HG02642 (cell line): ENCODE data around the gene ZNF862.
"Not testable (repeated sequence)": the region's sequence is repeated elsewhere in the genome, so short reads cannot be mapped to it uniquely, and the experiment has no call there.

Experiments
- ATAC-seq: cut with Tn5 transposase; IDR thresholded peaks from one replicate; pipeline ENCODE4 v1.9.1; 2021; ENCODE audit warnings: mild to moderate bottlenecking; ENCODE audit not compliant: unreplicated experiment, poor library complexity

Gene ZNF862

DNA sequence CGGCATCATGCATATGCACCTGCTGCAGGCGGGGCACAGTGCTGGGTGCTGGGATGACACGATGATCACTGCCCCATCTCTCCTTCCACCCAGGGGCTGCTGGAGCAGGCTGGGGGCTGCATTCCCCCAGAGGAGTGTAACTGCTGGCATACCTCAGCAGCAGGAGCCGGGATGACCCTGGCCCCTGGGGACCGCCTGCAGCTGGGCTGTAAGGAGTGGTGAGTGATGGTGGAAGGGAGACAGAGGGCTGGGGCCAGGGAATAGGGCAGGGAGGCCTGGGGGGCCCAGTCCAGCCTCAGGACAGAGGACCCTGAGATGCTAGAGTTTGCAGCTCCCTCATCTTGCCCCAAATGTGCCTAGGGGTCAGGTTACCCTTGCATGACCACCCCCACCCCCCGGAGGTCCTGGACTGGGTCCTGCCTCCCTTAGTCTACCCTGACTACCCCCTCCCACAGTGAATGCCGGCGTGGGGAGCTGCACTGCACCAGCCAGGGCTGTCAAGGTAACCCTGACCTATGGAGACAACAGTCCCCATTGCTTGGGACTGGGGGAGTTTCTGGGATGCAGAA, 14.5 kb upstream of the ZNF862 start:
- no peak for ATAC-seq

DNA sequence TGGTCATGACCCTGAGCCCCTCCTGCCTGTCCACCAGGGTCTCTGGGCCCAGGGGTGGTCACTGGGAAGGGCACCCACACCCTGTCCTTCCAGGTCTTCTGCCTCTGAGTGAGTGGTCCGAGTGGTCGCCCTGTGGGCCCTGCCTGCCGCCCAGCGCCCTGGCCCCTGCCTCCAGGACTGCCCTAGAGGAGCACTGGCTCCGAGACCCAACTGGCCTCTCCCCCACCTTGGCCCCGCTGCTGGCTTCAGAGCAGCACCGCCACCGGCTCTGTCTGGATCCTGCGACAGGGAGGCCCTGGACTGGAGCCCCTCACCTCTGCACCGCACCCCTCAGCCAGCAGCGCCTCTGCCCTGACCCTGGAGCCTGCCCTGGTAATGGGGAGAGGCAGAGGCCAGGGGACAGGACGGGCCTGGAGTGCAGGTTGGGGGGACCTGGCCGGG, 13.9 kb upstream of the ZNF862 start:
- ATAC-seq = no peak

DNA sequence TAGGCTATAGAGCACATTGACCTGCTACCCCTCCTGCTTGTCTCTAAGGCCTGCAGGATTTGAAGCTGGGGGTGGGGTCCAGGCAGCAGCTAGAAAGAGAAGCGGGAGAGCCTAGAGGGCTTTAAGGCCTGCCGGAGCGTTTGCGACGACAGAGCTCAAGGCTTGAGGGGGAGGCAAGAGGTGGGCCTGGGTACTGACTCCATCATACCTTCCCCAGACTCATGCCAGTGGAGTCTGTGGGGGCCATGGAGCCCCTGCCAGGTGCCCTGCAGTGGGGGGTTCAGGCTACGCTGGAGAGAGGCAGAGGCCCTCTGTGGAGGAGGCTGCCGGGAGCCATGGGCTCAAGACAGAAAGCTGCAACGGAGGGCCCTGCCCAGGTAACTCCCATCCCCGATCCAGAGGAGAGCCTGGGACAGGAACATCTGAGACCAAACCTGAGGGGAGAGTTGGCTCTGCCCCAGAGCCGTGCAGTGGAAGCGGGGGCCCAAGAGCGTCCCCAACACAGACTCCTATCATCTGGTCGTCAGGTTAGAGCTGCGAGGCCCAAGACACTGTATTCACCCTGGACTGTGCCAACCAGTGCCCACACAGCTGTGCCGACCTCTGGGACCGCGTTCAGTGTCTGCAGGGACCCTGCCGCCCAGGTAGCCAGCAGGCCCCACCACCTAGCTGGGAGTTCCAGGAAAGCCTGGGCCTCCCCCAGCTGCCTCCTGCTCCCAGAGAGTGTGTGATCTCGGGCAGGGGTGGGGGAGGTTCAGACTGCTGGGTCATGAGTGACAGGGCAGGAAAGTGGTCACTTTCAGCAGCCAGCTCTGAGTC, 13.2 kb upstream of the ZNF862 start:
- no peak for ATAC-seq

DNA sequence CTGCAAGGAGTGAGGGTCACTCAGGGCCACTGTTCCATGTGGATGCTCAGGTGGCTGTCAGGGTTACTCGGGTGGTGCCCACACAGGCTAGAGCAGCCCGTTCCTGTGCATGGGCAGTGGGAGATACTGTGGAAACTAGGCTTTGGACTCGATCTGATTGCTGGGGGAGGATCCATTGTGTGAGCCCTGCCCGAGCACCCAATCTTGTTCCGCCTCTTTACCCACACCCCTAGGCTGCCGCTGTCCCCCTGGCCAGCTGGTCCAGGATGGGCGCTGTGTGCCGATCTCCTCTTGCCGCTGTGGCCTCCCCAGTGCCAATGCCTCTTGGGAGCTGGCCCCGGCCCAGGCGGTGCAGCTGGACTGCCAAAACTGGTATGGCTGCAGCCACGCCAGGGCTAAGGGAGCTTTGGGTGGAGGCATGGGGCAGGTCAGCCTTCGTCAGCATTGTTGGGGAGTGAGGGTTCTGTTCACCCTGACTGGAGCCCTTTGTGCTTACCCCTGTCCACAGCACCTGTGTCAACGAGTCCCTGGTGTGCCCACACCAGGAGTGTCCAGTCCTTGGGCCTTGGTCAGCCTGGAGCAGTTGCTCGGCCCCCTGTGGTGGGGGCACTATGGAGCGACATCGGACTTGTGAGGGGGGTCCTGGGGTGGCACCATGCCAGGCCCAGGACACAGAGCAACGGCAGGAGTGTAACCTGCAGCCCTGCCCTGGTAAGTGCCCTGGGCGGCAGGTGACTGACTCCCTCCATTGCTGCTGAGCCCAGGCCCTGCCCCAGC, 12.4 kb upstream of the ZNF862 start:
- ATAC-seq = no peak

DNA sequence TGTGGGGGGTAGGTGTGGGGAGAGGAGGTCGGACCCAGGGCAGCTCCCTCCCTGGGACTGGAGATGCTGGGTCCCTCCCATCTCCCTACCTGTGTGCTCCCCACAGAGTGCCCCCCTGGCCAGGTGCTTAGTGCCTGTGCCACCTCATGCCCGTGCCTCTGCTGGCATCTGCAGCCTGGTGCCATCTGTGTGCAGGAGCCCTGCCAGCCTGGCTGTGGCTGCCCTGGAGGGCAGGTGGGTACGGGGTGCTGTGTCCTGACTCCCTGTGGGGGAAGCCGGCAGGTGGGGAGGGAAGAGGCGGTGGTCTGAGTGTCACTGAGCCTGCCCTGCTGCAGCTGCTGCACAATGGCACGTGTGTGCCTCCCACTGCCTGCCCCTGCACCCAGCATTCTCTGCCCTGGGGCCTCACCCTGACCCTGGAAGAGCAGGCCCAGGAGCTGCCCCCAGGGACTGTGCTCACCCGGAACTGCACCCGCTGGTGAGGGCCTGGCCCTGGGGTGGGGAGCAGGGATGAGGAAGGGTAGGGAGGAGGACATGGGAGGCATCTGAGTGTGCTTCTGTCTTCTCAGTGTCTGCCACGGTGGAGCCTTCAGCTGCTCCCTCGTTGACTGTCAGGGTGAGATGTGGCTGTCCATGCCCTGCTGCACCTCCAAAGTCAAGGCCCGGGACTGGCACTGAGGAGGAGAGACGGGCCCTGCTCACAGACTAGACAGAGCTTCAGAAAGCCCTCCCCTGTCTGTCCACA, 11.7 kb upstream of the ZNF862 start:
- no peak for ATAC-seq

DNA sequence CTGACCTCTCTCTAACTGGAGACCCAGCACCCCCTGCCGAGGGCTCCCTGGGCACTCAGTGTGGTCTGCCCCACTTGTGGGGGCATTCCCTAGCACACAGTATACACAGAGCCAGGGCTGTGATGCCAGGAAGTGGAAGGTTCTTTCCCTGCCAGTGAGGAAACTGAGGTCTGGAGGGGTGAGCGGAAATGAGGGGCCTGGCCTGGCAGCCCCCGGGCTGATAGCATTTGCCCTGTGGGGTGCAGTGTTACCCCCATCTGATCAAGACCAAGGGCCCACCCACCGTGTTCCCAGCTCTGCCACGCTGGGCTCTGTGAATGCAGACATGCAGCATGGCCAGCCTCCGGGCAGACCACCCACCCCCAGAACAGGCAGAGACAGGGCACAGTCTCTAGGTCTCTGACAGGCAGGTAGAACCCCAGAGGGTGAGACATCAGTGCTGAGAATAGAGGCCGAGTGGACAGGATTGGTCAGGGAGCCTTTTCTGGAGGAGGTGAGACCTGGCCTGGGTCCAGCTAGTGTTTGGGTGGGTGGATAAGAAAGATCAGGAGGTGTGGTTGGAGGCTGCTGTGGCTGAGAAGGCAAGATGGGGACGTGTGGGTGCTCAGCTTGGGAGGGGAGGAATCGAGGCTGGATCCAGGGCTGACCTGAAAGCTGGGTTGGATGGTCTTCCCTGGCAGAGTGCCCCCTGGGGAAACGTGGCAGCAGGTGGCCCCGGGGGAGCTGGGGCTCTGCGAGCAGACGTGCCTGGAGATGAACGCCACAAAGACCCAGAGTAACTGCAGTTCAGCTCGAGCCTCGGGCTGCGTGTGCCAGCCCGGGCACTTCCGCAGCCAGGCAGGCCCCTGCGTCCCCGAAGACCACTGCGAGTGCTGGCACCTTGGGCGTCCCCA, 10.8 kb upstream of the ZNF862 start:
- ATAC-seq = no peak

DNA sequence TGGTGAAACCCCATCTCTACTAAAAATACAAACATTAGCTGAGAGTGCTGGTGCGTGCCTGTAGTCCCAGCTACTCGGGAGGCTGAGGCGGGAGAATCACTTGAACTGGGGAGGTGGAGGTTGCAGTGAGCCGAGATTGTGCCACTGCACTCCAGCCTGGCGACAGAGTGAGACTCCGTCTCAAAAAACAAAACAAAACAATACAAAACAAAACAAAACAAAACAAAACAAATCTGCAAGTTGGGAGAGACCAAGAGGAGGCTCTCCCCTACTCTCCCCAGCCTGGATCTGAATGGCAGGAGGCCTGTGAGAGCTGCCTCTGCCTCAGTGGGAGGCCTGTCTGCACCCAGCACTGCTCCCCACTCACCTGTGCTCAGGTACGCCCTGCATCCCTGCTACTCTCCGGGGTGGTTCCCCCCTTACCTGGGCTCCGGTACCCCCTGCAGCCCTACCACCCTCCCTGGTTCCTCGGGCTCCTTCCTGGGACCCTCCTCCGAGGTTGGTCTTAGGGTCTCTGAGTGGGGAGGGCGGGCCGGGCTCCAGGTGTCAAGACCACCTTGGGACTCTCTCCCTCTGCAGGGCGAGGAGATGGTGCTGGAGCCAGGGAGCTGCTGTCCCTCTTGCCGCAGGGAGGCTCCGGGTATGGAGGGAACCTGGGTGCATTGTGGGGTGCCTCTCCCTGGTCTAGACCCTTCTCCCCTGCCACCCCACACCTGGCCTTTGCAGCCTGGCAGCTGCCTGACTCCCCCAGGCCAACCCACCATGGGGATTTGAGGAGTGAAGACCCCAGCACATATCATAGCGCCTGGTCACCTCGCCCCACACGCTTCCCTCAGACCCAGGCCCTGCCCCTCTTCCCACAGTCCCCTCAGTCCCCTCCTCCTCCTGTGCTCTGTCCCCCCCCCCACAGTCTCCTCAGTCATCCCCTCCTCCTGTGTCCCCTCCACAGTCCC, 9.5 kb upstream of the ZNF862 start:
- ATAC-seq = no peak

DNA sequence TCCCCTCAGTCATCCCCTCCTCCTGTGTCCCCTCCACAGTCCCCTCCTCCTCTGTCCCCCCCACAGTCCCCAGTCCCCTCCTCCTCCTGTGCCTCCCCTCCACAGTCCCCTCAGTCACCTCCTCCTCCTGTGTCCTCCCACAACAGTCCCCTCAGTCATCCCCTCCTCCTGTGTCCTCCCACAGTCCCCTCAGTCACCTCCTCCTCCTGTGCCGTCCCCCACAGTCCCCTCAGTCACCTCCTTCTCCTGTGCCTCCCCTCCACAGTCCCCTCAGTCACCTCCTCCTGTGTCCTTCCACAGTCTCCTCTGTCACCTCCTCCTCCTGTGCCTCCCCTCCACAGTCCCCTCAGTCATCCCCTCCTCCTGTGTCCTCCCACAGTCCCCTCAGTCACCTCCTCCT, 7.6 kb upstream of the ZNF862 start:
- ATAC-seq = not testable (repeated sequence)

DNA sequence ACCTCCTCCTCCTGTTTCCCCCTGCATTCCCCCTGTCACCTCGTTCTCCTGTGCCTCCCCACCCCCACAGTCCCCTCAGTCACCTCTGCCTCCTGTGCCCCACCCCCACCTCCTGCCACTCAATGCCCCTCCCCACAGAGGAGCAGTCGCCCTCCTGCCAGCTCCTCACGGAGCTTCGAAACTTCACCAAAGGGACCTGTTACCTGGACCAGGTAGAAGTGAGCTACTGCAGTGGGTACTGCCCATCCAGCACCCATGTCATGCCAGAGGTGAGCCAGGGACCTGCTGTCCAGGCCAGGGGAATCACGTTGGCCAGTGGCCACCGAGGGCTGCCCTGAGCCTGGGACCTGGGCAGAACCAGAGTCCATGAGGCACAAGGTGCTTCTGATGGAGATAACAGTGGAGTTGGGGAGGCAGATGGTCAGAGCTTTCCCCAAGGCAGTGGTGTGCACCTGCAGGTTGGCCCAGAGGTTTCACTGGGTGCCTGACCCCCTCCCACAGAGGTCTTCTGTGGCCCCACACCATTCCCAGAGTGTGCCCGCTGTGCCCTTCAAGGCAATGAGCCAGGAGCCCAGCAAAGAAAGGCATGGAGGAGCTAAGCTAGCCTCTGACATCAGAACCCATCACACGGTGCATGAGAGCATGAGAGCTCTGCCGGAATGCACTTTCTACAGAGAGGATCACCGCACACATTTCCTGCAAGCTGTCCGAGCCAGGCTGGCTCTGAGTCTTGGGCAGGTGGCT, 7.0 kb upstream of the ZNF862 start:
- no peak for ATAC-seq

DNA sequence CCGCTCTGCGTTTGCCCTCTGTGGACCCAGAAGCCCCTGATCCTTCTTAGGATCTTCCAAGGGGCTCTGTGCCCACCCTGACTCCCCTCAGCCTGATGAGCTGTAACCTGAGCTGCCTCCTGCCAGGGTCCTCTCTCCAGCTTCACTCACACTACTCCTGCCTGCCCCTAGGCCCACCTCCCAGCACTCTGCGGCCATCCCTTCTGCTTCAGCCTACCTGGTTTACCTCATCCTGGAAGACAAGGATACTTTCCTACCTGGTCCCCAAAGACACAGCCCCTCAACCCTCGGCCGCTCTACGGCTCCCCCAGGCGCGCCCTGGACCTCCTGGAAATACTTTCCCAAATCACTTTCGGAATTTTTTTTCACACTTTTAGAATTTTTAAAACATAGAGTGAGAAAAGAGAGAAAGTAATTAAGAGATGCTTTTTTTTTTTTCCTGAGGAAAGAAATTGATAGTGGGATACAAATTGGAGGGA, 6.4 kb upstream of the ZNF862 start:
- no peak for ATAC-seq

DNA sequence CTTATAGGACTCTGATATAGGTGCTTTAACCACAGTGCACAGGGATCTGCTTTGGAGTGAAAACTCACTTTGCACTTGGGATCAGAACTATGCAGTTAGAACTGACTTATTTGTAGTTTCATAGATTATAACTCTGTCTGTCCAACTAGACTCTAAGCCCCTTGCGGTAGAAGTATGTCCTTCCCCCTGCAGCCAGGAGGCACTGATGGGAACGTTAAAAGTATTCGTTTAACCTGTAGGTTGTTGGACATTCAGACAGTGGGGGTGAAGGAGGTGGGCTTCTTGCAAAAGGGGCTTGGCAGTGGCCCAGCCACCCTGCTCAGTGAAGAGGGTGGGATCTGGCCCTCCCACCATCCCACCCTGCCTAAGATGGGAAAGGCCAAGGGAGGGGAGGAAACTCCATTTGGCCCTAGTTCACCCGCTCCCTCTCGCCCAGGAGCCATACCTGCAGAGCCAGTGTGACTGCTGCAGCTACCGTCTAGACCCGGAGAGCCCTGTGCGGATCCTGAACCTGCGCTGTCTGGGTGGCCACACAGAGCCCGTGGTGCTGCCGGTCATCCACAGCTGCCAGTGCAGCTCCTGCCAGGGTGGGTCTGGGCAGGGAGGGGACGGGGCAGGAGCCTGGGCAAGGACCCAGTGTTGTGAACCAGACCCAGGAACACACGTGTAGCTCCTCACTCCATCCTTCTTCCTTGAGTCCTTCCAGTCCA, 5.7 kb upstream of the ZNF862 start:
- no peak for ATAC-seq

DNA sequence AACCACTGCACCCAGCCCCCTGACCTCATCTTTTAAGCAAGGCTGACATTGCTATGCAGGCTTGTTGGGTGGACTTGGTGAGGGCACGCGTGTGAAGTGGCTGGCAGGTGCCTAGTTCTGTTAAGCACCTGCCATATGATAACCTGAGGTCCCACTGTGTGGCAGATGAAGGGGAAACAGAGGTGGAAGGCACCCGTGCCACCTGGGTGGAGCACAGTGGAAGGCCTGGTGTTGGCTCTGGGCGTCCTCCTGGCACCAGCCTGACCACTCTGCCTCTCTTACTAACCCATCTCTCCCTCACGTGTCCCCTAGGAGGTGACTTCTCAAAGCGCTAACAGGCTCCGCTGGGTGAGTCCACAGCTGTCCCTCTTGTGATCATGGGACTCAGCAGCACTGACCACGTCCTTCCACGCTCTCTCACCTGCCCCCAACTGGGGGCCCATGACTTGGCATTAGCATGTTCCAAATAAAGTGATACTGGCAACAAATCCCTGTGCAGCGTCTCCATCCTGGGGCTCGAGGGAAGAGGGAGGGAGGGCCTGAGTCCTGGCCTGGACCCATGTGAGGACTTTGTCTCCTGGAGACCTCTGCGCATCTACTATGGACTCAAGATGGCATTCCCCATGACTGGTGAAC, 4.6 kb upstream of the ZNF862 start:
- no peak for ATAC-seq

DNA sequence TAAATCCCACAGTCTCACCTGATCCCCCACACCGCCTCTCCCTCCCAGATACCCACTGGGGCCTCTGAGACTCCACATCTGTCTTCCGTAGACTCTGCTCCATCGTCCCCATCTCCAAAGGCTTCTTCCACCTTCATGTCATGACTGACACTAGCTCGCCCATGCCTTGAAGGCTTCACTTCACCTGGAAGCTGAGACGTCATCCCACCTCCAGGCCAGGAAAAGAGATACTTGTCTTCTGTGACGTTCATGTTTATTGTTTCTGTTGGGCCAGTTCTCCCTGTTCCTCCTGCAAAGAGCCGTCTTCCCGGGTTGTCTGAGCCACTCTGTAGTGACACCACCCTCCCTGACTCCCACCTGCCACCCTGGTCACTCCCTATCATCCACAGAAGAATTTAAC, 3.6 kb upstream of the ZNF862 start:
- ATAC-seq = no peak

DNA sequence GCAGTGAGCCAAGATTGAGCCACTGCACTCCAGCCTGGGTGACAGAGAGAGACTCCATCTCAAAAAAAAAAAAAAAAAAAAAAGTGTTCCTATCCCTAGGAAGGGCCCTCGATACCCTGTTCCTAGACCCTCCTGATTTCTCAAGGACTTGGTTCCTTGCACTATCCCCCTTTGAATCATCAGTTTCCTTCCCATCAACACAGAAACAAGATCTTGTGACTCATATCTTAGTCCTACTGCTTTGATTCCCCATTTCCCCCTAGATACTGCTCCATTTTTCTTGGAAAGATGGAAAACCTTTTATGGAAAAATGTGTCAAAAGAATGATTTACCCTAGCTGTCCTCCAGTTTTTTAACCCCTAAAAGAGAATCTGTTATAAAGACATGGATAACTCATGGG, 1.7 kb upstream of the ZNF862 start:
- ATAC-seq = no peak

DNA sequence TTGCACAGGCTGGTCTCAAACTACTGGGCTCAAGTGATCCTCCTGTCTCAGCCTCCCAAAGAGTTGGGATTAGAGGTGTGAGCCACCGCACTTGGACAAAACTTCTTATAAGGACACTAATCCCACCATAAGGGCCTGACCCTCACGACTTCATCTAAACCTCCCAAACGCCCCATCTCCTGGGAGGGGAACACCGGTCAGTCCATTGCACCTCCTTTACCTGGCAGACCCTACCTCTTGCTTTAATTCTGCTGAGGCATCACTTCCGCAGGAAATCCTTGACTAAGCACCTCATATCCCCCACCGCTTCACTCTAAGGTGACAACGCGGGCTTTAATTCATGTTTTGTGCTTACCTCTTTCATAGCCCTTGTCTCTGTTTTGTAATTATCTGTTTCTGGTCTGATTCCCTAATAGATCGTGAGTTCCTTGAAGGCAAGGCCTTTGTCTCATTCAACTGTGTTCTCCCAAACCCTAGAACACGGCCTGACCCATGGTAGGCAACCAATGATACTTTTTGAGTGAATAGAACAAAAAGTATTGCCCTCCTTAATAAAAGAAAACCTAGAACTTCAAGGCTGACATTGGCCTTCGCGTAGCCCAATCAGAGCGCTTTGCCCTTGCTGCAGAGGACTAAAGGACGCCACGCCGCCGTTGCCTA, 481 bp upstream of the ZNF862 start:
- no peak for ATAC-seq

DNA sequence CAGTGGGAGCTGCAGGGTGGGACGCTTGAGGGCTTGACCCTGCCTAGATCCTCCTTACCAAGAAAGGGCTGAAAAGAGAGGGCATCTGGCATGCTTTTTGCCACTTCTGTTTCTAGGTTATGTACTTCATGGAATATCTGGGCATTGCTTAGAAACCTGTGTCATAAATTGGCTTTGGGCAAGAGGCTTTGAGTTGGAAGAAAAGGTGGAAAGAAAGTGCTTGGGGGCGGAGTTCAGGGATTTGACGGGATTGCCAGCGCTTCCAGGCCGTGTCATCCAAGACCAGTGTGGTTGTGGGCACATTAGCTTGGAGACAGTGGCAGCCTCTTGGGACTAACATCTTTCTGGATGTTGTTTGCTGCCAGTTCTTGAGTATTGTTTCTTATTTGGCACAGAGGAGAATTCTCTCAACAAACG, 825 bp downstream of the ZNF862 start:
- ATAC-seq = no peak
